Activated CD8-positive, alpha-beta memory T cell treated with anti-CD3 and anti-CD28 coated beads for 24 hours (primary cell): ENCODE data around the gene RNASEH2B.

ENCODE experiments used
- DNase-seq: peaks from one replicate; pipeline ENCODE4 v3.0.0-alpha.2; 2020

RNASEH2B gene

DNA sequence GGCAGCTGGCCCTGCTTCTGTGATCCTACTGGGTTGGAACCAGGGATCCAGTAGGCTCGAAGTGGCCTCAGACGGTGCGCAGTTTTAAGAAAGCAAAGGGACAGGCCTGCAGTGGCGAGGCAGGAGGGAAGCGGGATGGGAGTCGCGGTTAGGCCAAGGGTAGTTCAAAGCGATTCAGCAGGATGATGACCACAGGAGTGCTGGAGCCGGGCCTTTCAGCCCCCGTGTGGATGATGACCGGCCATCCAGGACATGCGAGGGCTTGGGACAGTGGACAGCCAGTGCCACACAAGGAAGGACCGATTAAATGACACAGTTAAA is 854 bp downstream of the RNASEH2B start:
- no peak for DNase-seq

GRCh38 chr13:50911081-50911631 is 1.6 kb downstream of the RNASEH2B start:
- no peak for DNase-seq

DNA sequence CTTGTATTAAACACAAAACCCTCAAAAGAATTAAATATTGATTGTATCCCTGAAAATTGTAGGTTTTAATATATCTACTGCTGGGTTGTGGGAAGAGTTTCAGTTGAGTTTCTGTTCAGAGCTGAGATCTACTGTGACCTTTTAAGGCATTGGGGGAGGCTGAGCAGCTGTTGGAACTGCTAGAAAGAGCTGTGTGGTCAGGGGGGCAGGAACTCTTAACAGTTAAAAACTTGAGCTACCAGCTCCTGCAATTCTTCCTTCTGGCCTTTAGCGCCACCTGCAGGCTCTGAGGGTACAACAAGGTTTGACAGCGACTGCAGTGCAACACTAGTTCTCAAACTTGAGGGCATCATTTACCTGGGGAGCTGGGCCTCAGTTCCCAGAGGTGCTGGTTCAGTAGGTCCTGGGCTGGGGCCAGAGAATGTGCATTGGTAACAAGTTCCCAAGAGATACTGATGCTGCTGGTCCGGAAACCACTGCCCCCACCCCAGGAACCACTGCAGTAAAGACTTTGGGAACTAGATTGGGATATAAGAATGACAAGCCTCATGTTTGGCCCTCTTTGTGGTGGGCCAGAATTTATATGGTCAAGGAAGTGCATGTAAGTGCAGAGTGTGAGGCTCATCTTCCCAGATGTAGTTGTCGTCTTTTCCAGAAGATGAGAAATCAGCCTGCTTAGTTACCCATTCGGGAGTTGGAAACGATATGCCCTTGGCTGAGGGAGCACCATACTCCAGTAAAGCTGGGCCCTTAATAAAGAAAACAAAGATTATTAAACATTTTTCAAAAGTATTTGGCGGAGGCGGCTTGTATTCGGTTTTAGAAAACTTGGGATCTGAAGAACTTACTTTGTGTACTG is 2.6 kb downstream of the RNASEH2B start:
- peak; percentile 96 for DNase-seq

- no peak for DNase-seq
Measured at GRCh38 chr13:50912851-50913250, 3.3 kb downstream of the RNASEH2B start.

DNA sequence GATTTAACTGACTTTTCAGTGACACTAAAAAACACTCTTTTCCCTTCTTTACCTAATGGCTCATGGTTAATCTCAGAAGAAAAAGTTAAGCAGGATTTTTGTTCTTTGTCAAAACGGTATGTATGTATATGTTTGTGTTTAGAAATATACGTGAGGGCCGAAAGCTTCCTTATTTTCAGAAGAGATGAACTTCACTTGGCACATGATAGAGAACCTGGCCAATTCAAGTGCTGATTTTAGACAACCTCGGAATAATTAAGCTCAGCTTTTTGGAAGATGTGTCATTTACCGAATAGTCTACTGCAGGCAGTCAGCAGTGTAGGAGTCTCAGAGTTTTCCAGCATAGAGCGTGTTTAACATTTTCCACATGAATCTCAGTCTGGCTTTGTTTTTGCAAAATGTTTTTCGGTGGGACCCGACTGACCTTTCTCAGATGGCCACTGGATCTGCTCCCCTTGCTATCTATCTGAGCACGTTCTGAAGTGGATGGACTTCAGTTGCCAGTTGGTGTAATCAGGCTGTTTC is 4.6 kb downstream of the RNASEH2B start:
- no peak for DNase-seq

DNA sequence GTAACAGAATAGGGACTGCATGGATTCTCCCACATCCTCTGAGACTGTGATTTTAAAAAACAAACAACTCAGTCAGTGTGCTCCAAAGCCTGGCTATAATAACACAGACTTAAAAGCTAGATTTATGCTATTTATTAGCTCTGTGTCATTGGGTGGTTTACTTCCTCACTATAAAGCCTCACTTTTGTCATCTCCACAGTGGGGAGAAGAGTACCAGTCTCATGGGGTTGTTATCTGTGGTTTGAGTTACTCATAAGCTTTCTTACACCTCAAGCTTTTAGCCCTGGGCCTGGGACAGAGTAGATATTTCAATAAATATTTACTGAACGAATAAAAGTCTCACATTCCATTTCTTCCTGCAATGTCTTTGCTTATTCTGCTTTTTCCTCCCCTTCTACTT is 5.3 kb downstream of the RNASEH2B start:
- no peak for DNase-seq

- DNase-seq = no peak
Measured at GRCh38 chr13:50915565-50915964, 6.0 kb downstream of the RNASEH2B start.

DNA sequence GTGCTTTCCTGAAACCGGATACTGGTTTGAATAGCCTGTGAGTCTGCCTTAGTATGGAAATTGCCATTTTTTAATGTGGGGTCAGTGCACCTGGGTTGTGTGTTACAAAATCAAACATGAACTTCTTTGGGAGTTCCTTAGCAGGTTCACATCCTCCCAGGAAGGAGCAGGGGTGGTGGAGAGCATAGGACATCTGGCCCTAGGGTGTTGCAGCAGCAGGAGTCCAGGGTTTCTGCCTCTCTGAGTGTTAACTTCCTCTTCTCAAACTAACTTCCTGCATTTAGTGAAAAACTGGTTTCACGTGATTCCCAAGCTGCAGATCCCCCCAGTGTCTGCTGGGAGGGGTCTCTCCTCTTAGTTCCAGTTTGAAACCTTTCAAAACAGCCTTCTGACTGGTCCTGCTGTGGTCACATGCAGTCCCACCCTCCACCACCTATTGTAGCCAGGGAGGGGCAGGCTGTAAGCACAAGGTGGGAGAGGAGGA is 7.2 kb downstream of the RNASEH2B start:
- DNase-seq = no peak

- DNase-seq = no peak
Measured at GRCh38 chr13:50917572-50917971, 8.0 kb downstream of the RNASEH2B start.

GRCh38 chr13:50918567-50918966 is 9.0 kb downstream of the RNASEH2B start:
- DNase-seq = no peak

GRCh38 chr13:50919277-50919676 is 9.7 kb downstream of the RNASEH2B start:
- no peak for DNase-seq

DNA sequence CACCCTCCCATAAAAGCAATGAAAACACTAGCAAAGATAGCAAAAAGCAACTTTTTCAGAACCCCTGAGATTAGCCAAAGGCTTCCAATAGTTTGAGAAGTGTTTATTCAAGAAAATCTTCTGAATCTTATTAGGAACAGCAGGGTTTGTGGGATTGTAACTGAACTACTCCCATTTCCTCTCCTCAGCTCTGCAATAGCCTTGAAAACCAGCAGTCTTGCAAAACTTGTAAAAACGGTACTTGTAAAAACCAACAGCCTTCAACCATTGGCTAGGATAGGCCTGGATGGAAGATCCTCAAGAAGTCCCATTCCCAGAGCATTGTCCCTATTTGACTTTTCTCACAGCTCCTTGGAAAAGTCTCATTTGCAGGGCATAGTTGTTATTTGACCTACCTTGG is 12.1 kb downstream of the RNASEH2B start:
- no peak for DNase-seq

DNA sequence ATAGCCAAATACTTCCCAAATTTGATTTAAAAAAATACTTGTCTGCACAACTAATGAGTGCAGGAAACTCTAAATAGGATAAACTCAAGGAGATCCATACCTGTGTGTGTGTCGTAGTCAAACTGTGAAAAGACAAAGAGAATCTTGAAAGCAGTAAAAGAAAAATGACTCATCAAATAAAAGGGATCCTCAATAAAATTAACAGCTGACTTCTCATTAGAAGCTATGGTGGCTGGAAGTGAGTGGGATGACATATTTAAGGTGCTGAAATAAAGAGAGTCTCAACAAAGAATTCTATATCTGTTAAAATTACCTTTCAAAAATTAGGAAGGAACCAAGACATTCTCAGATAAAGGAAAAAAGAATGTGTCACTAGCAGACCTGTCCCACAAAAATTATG is 13.7 kb downstream of the RNASEH2B start:
- no peak for DNase-seq

- no peak for DNase-seq
Measured at GRCh38 chr13:50924025-50924424, 14.4 kb downstream of the RNASEH2B start.

DNA sequence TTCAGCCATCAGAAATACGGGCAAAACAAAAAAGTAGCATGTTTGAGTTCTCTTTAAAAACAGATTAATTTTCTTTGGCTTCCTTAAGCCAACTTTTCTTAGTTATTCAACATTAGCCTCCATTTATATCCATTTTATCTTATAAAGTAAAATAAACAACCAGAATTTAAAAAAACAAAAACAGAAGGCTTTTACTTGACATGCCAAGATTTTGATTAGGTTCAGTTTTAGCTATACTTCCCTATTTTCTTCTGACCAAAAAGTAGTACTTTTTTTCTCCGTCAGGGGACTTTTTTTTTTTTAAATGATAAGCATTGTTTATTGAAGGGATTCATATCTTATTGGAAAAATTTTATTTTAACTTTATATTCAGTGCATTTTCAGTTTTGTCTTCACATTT is 18.1 kb downstream of the RNASEH2B start:
- DNase-seq = no peak

- no peak for DNase-seq
Measured at GRCh38 chr13:50928102-50928501, 18.5 kb downstream of the RNASEH2B start.

GRCh38 chr13:50928659-50929462 is 19.3 kb downstream of the RNASEH2B start:
- DNase-seq = no peak

- no peak for DNase-seq
Measured at GRCh38 chr13:50932091-50932490, 22.5 kb downstream of the RNASEH2B start.

DNA sequence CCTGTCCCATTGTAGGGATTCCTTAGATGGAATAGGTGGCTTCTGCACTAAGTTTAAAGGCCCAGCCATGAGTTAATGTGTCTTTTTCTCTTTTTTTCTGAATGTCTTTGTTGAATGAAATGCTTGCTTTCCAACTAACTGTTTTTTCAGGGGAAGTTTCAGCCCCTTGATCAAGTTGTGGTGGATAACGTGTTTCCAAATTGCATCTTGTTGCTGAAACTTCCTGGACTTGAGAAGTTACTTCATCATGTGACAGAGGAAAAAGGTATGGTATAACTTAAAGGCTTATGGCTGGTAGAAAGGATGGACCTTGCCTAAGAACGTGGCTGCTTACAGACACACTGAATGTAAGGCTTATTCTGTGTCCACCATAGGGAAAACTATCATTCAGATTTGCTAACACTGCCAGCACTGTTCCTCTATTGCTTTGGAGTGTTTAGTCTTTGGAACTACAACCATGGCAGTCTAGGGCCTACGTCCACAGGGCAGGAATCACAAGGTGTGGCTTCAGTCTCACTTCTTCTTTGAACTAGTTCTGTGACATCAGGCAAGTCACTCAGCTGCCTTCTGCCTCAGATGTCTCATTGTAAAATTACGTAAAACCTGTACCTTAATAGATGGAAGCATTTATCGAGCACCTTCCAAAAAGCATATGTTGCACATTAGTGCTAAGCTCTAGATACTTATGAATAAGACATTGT is 25.3 kb downstream of the RNASEH2B start:
- no peak for DNase-seq

DNA sequence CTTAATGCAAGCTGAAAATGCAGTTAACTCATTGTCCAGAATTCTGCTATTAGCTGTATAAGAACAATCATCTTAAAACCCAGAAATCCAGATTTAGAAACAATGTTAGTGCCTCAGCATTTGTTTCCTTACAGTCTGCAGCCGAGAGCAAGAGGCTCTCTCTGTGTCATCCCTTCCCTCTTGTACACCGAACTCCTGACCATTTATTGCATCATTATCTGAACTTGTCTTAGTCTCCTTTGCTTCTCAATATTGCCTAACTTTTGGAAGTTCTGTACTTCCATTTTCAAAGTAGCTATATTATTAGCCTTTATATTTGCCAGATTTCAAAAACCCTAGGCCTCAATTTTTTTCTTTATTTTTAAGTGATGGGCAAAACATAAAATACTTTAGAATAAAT is 27.1 kb downstream of the RNASEH2B start:
- DNase-seq = no peak

DNA sequence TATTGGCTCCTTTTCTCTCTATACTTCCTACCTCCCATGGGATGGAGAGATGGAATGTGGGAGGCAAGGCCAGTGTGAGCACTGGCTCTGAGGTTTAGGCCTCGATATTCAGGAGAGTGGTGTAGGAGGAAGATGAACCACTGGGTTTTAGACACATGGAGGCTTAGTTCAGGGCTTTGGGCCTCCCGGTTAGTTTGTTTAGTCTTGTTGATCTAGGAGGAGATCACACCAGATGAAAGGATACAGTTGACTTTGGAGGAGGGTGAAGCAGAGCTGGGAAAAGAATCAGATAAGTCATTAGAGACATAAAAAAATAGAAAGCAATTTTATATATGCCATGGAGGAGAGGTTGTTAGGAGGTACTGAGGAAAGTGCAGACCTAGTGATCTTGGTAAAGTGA is 30.9 kb downstream of the RNASEH2B start:
- DNase-seq = no peak

DNA sequence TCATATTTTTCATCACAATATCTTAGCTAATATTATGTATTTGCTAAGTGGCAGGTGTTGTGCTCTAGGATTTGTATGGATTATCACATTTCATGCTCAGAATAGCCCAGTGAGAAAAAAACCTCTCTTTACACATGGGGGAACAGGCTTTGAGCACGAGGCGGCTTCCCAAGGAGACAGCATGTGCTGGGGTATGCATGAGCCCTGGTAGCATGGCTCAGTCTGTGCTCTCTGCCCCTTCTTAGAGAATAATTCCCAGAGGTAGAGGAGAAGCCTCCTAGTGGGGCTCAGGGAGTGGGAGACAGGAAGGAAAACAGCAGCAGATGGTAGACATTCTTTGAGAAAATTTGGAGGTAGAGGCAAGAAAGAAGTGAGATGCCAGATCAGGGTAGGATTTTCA is 31.6 kb downstream of the RNASEH2B start:
- DNase-seq = no peak
